Measurements from ENCODE around the gene LRP1B.

DNA sequence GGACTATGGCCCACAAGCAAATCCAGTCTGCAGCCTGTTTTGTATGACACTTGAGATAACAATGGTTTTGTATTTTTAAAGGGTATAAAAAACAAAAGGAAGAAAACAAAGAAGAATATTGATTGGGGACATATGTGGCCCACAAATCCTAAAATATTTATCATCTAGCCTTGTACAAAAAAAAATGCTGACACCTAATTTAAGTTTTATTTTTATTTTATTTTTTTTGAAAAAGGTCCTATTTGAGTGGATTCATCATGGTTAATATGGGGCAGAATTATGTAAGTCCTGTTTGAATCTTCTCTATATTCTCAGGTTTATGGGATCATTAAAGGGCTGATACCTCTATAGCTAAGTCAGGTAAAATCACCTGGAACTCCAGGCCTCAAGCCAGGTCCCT is 525.7 kb downstream of the LRP1B start:
- TF ChIP-seq, protein P1, sequence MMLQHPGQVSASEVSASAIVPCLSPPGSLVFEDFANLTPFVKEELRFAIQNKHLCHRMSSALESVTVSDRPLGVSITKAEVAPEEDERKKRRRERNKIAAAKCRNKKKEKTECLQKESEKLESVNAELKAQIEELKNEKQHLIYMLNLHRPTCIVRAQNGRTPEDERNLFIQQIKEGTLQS (IDR thresholded peaks at IDR 0.05), result no peak
- TF ChIP-seq CTCF (IDR thresholded peaks at IDR 0.05; ENCODE audit: low read depth, low read length, missing input control), result no peak
- TF ChIP-seq TAF1 (conservative IDR thresholded peaks at IDR 0.05), result no peak
- no peak for TF ChIP-seq MAX (IDR thresholded peaks at IDR 0.05)
- no peak for TF ChIP-seq YY1 (IDR thresholded peaks at IDR 0.05)
- TF ChIP-seq ZBTB33 (IDR thresholded peaks at IDR 0.05), result no peak
